ENCODE measurements around the gene SRRM4. TPM values are rescaled to one million over a fixed set of nuclear protein-coding genes. Genes with fewer than 3 reads are reported as not detected.

SRRM4 gene
- total and polyA plus RNA-seq, 2 experiments from 2014 or later, result 0.53 to 0.63 TPM

- DNase-seq (ENCODE audit: low spot score), result no peak
- TF ChIP-seq REST (IDR thresholded peaks at IDR 0.05; ENCODE audit: unreplicated experiment) (no peak), ZNF114 (CRISPR knock-in tag; IDR thresholded peaks at IDR 0.05) (no peak), STAT1 (IDR thresholded peaks at IDR 0.05; ENCODE audit: unreplicated experiment) (no peak), ZNF331 (CRISPR knock-in tag; IDR thresholded peaks at IDR 0.05; ENCODE audit: low read depth) (no peak), EZH2 (IDR thresholded peaks at IDR 0.05; ENCODE audit: low read depth, unreplicated experiment) (no peak), CTCF (conservative IDR thresholded peaks at IDR 0.05; ENCODE audit: low read depth in 2 of 2) (no peak), ZNF462 (CRISPR knock-in tag; IDR thresholded peaks at IDR 0.05) (no peak), JUNB (IDR thresholded peaks at IDR 0.05; ENCODE audit: unreplicated experiment) (no peak), NANOG (IDR thresholded peaks at IDR 0.05; ENCODE audit: borderline replicate concordance) (no peak), CREB1 (CRISPR knock-in tag; IDR thresholded peaks at IDR 0.05; ENCODE audit: low read depth) (no peak), EZH2phosphoT487 (IDR thresholded peaks at IDR 0.05; ENCODE audit: unreplicated experiment) (no peak), ETS1 (IDR thresholded peaks at IDR 0.05) (no peak), POLR2AphosphoS5 (IDR thresholded peaks at IDR 0.05; ENCODE audit: low read depth) (no peak)
- Mint-ChIP-seq H3K9me3 (no peaks in the 10 kb centered on the region), H3K27ac (no peak overlapping the region), H3K36me3 (ENCODE audit: low read depth) (no peaks in the 10 kb centered on the region), H3K27me3 (ENCODE audit: insufficient read depth, low read depth, poor library complexity) (peaks cover 5% of the 10 kb centered on the region), H3K4me3 (no peak overlapping the region), H3K4me1 (peaks cover 16% of the 10 kb centered on the region)
- Histone ChIP-seq H4K20me1 (replicated peaks; ENCODE audit: insufficient read depth) (no peaks in the 10 kb centered on the region), H2AFZ (no peak overlapping the region), H3K4me1 (ENCODE audit: insufficient read depth) (peaks cover 4% of the 10 kb centered on the region; the same call in 1 of the 2 replicates), H3F3A (replicated peaks; ENCODE audit: low read depth) (no peaks in the 10 kb centered on the region), H3K4me2 (no peak overlapping the region), H3K27me3 (ENCODE audit: insufficient read depth) (no peaks in the 10 kb centered on the region), H3K9me2 (ENCODE audit: insufficient read depth) (no peaks in the 10 kb centered on the region), H3K79me2 (replicated peaks; ENCODE audit: insufficient read depth) (no peaks in the 10 kb centered on the region), H3K27ac (ENCODE audit: low read depth) (no peak overlapping the region), H3K4me3 (no peak overlapping the region), H3K36me3 (ENCODE audit: insufficient read depth) (no peaks in the 10 kb centered on the region)
- no peak for ATAC-seq
Measured at GRCh38 chr12:119122751-119123150, 141.4 kb downstream of the SRRM4 start.
